NOMO-1 treated with DMSO at 0.1 percent for 48 hours (cell line): ENCODE results near the gene ATP8A2.
"Not testable (repeated sequence)": the region's sequence is repeated elsewhere in the genome, so short reads cannot be mapped to it uniquely, and the experiment has no call there.

Source experiments
- DNase-seq: peaks from one replicate; lab custom pipeline; 2025; ENCODE audit not compliant: unreplicated experiment; lab: John Stamatoyannopoulos, UW

ATP8A2 gene

DNA sequence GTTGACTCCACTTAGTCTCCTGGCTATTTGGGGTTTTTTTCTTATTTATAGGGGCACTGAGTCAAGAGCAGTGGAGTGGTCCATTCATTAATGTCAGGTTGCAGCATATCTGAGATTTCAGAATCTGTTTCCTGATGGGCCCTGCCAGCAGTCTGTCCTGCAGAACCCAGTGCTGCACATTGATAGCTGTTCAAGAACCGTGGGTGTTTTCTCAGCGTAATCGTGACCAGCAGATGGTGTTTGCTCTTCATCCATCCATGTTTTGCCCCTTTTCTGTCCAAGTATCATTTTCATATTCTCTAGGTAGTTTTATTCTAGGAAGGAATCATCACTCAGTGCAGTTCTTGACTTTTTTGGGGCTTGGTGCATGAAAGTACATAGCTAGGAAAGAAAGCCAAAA is 166.5 kb downstream of the ATP8A2 start:
- no peak for DNase-seq

DNA sequence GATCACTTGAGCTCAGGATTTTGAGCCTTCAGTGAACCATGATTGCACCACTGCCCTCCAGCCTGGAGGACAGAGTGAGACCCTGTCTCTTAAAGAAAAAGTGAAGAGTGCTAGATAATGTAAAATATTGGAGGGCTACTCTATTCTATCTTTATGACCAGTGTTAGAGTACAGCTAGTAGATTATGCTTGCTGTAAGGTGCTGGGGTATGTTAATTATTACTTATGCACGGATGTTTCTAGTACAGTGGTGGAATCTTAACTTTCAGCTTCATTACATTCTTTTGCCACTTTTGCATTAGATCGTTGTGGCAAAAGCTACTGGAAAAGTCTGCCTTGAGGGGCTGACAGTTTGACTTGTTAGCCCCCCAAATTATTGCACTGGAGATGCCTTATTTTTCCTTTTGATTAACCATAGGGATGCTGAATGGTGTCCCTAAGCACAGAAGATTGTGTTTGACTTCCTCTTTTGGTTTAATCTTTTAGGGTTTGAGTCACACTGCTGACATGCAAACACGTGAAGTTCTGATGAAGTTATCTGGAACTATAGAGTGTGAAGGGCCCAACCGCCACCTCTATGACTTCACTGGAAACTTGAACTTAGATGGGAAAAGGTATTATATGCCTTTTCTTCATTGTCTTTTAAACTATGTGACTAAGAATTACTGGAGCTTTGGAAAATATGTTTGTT is 169.8 kb downstream of the ATP8A2 start:
- DNase-seq: peak; percentile 10

DNA sequence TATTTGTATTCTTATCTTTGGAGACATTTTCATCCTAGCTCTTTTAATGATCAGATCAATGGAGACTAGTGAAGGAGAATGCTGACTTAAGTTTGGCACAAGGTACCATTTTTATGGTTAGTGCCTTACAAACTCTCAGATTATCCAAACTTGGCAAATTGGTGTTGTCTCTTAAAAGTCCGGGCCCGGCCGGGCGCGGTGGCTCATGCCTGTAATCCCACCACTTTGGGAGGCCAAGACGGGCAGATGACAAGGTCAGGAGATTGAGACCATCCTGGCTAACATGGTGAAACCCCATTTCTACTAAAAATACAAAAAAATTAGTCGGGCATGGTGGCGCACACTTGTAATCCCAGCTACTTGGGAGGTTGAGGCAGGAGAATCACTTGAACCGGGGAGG is 177.2 kb downstream of the ATP8A2 start:
- not testable (repeated sequence) for DNase-seq

- no peak for DNase-seq
These were observed 190.0 kb downstream of the ATP8A2 start for GRCh38 chr13:25561812-25562211.

DNA sequence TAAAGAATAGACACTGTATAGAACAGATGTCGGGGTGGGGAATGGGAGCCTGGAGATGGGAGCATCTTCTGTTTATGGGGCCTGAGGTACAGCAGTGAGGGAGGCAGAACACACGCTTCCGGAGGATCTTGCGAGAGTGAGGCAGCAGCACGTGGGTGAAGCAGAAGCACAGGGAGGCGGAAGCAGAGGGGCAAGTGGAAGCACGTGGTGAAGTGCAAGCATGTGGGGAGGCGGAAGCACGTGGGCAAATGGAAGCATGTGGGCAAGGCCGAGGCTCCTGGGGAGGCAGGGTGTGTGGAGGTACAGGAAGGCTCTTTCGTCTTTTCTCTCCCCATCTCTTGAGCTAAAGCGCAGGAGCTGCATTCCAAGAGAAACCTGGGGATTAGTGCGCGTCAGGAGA is 198.4 kb downstream of the ATP8A2 start:
- DNase-seq: no peak

DNA sequence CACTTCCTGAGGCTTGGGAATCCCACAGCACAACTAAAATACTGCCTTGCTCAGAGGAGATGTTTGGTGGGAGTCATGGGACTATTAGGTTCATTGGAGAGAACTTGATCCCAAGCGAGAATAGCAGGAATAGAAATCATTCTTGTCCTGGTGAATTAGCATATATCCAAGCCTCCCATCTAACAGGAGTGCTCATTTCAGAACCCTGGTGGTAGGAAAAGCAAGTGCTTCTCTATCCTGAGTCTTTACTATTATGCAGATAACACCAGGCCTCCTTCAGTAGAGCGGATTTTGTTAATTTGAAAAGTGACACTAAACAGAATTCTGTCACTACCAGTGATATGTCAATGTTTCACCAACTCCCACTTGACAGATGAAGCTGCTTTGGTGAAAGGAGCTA is 199.5 kb downstream of the ATP8A2 start:
- no peak for DNase-seq

DNA sequence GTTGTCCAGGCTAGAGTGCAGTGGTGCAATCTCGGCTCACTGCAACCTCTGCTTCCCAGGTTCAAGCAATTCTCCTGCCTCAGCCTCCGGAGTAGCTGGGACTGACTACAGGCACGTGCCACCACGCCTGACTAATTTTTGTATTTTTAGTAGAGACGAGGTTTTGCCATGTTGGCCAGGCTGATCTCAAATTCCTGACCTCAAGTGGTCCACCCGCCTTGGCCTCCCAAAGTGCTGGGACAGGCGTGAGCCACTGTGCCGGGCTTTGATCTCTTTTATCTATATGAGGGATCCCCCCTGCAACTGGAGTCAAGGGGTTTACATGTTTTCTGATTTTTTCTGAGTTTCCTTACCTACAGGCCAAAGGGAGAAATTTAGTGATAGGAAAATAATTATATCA is 200.4 kb downstream of the ATP8A2 start:
- not testable (repeated sequence) for DNase-seq

DNA sequence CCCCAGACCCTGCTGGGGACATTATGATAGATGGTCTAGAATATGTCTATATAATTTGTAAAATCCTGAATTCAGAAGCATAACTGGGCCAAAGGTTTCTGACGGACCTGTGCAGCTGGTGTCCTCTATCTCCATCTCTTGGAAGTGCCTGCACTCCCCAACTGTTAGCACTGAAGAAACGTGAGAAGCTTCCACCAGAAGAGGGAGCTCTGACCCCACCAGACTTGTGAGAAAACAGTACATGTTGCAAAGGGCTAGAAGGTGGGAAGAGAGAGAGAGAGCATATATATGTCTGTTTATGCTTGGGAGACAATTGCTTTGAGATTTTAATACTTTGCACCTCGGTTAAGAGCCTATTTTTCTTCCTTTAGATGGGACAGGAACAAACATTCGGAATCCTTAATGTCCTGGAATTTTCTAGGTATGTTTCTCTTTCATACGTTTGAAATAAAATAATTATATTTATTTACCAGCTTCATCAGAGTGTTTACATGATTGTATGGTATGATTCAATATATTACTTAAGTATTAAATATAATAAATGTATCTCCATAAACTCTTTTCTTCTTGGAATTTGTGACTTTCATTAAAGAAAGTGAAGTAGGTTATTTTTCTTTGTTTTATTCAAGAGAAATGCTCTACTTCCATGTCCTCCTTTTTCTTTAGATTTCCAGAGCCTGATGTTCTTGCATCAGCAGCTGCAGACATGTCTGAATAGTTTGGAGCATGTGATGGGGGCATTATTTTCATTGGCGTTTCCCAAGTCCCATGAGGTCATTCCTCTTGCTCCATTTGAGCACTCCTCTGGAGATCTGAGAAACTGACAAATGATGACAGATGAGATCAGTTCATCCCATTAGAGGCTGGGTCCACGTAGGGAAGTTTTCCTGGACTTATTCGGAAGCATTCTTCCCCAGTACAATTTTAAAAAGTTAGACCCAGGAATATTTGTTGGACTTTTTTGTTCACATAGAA is 202.9 kb downstream of the ATP8A2 start:
- peak; percentile 77 for DNase-seq

DNA sequence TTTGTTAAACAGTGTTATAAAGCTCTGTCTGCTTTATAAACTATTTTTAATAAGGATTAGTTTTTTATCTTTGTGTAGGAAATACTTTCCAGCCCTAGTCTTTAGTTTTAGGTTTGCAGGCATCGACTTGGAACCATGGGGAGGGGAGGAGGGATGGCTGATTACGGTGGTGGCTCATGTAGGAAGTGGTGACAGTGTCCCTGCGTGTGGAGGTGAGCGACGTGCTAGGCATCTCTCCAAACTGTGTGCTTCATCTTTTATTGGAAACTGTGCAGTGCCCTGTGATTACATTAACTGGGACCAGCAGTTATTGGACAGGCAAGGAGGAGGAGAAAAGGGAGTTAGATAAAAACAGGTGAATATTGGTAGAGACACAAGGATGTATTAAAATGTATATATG is 203.8 kb downstream of the ATP8A2 start:
- DNase-seq: no peak

DNA sequence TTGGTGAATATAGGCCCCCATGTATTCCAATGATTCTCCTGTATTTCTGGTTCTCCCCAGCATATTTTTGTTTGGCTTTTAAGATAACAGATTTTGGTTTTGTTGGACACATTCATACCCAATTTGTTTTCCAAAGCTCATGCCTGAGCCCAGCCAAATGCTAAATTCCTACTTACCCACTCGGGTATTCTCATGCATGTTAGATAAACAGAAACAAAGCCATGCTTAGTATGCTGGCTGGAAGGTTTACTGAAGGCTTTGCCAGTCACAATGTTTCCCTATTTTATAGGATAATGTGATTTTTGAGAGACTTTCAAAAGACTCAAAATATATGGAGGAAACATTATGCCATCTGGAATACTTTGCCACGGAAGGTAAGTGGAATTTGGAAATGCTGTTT is 206.8 kb downstream of the ATP8A2 start:
- DNase-seq: no peak

DNA sequence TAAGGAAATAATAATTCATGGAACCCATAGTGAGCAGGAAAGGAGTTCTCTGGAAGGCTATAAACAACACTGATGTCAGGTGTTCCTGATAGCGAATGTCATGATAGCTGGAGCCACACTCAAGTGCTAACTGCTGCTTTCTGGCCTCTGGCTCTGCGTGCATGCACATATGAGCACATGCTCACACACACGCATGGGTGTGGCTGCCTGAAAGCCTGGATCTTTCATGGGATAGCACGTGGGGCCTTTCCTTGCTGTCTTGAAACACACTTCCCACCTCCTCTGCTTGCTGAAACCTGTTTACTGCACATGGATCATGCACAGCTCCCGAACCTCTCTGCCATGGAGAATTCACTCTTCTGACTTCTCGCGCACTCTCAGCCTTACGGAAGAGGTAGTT is 207.4 kb downstream of the ATP8A2 start:
- DNase-seq: no peak

DNA sequence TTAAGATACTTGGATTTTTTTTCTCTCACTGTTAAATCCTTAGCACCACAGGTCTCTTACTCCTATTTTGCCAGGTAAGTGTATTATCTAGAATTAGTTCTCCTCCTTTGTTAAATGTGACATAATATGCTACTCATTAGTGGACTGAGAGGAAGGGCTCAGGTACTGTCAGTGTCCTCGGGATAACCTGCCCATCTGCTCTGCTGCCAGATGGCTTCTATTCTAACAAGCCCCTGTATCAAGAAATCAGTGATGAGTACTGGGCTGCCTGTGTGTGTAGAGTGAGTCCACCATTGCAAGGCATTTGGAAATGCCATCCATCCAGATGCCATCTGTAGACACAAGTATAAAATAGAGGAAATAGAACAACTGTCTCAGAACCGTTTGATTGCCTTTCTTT is 209.6 kb downstream of the ATP8A2 start:
- DNase-seq: no peak

DNA sequence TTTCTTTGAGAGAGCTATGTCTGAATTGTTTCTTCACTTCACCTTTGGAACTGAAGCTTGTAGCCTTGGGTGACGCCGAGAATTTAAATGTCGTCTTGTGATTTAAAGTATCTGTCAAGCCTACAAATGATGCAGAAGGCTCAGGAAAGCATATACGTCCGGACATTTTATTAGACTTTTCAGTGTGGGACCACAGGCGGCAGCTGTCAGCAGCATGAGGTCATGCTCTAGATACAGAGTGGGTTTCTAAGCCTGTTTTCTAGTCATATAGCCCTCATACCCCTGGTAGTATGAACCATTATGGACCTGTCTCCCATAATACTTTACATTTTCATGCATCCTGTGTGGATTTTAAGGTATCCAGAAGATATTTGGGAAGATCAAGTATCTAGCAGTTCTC is 212.3 kb downstream of the ATP8A2 start:
- no peak for DNase-seq

GRCh38 chr13:25585000-25585399 is 213.2 kb downstream of the ATP8A2 start:
- no peak for DNase-seq

- DNase-seq: no peak
These were observed 215.7 kb downstream of the ATP8A2 start for GRCh38 chr13:25587326-25587980.

- no peak for DNase-seq
These were observed 216.7 kb downstream of the ATP8A2 start for GRCh38 chr13:25588336-25589060.

DNA sequence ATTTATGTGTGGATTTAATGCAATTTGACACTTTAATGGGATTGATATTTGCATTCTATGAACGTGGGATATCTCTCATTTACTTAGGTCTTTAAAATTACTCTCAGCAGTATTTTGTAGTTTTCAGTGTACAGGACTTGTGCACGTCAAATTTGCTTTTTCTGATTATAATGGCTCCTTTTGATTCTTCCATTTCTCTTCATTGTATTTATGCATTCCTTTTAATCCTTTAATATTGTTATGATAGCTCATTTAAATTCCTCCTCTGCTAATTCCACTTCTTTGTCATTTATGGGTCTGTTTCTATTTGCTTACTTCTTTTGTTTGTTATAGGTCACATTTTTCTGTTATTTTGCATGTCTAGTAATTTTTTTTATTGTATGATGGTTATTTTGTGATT is 226.6 kb downstream of the ATP8A2 start:
- DNase-seq: no peak

GRCh38 chr13:25602176-25602575 is 230.4 kb downstream of the ATP8A2 start:
- no peak for DNase-seq

- DNase-seq: no peak
These were observed 232.3 kb downstream of the ATP8A2 start for GRCh38 chr13:25604106-25604505.

GRCh38 chr13:25607096-25607495 is 235.3 kb downstream of the ATP8A2 start:
- no peak for DNase-seq

DNA sequence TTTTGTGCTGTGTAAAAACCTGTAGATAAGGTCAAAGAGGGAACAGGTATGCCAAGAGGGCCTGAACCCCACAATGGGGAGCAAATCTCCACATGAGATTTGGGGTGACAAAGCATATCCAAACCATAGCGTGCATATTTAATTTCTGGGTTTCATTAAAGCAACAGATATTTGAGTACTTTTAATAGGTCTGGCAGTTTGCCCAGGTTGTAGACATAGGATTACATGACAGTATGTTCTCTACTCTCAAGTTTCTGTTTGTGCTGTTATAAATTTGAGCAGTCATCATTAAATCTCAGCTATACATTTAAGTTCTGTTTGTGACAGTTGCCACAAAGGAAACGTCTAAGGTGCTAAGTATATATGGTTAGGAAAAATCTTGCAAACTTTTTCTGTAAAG is 236.4 kb downstream of the ATP8A2 start:
- no peak for DNase-seq
